Fibroblast of skin of left biceps (primary cell): ENCODE results near the gene ARMS2.

Experiments used
- DNase-seq, 2 experiments: peaks; one replicate each; pipeline ENCODE4 v3.0.0-alpha.2; 2013; ENCODE audit warnings: low read depth in 2 of 2

The ARMS2 gene

DNA sequence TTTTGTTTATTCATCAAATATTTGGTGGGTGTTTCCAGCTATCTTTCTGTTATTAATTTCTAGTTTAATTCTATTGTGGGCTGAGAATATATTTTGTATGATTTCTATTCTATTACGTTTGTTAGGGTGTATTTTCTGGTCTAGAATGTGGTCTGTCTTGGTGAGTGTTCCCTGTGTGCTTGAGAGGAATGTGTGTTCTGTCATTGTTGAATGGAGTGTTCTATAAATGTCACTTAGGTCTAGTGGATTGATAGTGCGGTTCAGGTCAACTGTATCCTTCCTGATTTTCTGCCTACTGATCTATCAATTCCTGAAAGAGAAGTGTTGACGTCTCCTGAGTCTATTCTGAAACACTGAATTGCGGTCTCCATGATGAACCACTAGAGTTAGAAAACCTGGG, 15.4 kb downstream of the ARMS2 start:
- DNase-seq = no peak

DNA sequence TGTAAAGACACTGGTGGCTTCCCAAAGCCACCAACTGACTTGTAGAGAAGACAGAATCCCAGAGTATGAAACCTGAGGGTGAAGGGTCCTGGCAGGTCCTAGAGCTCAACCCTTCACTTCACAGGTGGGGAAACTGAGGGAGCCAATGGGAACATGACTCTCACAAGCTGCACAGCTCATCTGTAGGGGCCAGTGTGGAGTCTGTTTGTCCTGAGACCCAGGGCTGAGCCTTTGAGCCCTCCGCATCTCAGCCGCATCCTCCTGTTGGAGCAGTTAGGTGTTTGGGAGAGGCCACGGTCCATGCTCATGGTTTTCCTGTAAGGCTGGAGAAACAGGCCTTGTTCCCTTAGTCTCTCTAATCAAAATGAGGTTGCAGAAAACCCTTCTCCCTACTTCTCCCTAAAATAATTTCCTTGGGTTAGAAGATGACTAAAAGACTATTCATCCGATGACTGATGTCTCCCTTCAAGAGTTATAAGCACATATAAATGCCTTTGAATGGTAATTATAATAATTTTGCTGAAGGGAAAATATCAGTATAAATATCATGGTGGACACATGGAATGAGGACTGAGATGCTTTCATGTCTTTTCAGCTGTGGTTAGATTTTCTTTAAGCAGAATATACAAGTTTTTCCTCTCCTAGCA, 17.2 kb downstream of the ARMS2 start:
- no peak for DNase-seq

DNA sequence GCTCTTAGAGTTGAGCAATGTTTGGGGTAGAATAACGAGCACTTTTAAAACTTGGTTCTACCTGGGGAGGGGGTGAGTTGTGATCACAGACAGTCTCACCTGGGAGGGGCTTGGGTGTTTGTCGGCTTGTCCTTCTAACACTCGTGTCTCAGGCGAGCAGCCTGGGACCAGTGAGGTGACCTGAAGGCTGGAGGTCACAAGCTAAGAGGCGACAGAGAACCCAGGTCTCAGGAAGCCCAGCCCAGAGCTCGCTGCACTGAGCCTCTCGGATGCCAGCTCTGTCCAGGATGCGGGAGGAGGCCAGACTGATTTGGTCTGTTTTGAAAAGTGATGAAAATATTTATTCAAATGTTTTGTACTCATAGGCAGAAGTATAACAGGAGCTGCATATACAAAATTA, 18.7 kb downstream of the ARMS2 start:
- no peak for DNase-seq

DNA sequence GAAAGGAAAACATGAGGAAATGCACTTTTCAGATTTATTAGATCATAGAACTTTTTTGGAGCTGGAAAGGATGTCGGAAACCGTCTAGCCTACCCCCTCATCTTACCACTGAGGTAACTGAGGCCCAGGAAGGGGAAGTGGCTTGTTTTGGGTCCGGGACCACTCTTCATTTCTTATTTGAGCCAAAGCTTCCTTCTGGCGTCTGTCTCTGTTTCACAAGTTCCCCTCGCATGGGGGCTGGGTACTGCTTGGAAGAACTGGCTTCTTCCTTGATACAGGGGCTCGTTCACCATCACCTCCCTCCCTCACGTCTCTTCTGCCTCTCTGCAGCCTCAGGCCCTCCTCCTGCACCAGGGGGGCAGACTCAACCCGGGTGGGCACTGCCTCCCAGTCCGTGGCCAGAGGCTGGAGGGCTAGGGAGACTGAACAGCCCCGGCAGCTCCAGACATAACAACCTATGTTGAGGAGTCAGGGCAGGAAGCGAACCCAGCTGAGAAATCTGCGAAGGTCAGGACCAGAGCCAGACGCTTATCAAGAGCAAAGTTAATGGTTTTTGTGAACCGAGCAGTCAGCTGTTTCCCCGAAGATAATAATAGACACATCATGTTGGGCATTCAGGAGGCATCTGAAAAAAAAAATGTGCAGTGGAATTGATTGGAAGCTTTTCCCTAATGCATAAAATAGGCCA, 19.8 kb downstream of the ARMS2 start:
- no peak for DNase-seq

DNA sequence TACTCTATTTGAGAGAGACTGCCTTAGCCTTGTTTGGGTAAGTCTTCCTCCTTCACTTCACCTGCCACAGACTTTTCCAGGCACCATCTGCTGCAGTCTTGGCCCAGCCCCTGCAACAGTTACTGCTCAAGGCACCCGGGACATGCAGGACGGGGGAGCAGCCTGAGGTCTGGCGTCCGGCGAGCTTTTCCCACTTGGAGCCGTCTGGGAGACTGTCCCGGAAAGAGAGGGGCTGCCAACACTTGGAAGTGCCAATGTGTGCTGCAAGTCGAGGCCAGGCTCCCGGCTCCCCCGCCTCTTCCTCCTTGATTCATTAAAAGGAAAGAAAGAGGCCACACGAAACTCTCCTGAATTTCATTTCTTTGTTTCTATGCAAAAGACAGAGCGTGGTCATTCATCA, 20.6 kb downstream of the ARMS2 start:
- DNase-seq = no peak

DNA sequence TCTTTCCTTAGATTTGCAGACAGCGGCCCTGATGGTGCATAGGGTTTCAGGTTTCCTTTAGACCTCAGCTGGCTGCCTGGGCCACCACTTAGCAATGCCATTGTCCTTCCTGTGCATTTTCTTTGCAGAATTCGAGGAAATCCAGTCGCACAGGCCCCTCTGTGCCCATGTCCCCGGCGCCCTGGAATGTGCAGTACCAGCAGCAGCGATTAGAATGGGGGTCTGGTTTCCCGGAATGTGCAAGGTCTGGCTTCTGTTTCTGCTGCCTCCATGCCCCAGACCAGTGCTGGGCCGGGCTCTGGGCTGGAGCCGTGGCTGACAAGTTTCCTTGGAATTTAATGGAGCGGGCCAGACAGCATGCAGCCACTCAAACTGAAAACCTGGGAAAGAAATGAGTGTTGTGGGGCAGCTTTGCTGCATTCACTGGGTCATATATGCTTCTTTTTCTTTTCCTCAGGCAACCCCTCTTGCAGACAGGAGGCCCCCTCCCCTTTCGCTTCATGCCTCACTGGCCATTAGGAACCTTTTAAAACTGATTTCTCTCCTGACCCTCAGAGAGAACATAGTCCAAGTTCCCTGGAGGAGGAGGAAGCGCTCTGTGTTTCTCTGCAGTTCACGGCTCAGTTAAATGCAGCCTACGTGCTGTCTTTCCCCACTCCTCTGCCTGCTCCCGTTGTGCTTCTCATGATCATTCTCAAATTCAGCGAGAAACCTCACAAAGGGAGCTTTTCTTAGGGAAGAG, 21.3 kb downstream of the ARMS2 start:
- no peak for DNase-seq

DNA sequence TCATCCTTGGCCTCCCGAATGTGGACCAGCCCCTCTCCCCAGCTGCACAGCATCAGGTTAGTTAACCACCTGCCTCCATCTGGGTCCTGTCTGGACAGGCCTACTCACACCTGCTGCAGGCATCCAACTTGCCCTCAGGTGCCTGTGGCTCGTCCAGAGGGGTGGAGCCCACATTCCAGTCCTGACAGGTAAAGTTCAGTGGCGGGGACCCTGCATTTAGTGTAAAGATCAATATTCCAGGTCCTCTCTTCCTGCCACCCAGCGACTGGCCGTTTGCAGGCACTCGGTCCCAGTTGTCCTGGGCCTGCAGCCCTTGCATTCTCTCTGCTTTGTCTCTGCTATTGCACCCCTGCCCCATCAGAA, 21.9 kb downstream of the ARMS2 start:
- no peak for DNase-seq

DNA sequence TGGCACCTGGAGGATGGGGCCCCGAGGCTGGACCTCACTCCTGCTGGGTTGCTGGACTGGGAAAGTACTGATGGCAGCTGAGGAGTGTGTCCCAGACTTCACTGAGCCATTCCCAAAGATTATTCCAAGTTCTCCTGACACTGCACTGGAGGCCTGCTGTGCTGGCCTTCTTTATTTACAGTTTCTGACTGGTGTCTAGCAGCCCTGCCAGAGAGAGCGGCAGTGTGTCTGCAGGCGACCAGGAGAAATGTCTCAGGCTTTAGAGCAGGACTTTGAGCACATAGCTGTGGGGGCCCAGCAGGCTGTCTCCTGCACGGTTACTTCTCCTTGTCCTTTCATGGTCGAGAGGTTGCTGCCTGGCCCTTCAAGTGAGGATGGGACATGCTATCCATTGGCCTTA, 23.0 kb downstream of the ARMS2 start:
- DNase-seq = no peak

DNA sequence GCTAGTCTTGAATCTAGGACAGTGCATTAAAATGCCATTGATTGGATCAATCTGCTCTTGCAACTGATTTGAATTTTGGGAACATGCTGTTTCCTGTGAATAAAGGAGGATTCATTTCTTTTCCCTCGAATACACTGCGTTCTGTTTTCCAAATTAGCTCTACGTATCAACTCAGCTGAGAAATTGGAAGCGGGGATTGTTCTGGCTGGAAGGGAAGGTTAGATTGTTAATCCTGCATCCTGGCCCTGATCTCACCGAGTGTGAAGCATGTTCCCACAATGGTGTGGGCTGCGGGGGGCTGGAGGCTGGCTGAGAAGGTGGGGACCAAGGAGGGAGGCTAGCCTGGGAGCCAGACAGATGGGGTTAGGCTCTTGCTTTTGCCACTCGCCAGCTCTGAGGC, 24.5 kb downstream of the ARMS2 start:
- no peak for DNase-seq

DNA sequence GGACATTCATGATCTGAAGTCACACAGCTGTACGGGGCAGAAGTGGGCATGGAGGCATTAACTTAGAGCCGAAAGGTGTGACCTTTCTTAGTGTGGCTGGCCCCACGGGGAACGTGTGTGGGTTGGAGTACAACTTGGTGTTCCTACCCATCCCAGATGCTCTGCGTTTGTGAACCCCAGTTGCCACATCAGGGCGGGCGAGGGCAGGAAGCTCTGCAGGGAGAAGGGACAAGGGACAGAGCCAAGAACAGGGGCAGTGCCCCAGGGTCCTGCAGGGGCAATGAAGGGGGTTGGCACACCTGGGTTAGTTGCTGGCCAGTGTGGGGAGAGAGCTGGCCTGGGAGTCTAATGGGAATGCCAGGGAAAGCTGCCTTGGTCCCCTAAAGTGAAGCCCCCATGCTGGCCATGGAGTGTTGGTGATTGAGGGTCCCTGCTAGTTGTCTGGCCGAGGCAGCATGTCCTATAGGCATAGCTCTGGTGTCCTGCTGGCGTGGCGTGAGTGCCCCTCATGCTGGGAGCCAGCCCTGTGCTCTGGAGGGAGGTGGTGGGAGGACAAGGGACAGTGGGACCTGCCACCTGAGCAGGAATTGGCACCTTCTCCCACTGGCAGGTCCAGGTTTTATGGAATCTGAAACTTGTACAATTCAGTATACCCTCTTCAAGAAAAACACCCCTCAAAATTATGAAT, 25.8 kb downstream of the ARMS2 start:
- DNase-seq = no peak

DNA sequence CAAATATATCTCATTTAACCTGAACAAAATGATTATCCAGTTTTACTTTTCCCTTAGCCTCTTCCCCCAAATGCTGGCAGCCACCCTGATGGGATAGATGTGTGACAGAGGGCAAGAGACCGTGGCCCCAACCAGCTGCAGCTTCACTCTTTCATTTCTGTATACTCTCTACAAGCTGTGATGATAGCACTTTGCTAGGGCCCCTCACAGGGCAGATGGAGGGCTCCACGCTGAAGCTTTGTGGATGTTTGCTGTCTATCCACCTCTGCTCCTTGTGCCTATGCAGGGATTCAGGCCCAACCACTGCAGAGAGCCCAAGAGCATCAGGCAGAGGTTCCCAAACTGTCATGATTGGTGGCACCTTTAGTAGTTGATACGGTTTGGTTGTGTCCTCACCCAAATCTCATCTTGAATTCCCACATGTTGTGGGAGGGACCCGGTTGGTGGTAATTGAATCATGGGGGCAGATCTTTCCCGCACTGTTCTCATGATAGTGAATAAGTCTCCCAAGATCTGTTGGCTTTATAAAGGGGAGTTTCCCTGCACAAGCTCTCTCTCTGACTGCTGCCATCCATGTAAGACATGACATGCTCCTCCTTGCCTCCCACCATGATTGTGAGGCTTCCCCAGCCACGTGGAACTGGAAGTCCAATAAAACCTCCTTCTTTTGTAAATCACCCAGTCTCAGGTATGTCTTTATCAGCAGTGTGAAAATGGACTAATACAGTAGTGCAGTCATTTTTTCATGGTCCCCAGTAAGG, 27.0 kb downstream of the ARMS2 start:
- no peak for DNase-seq

DNA sequence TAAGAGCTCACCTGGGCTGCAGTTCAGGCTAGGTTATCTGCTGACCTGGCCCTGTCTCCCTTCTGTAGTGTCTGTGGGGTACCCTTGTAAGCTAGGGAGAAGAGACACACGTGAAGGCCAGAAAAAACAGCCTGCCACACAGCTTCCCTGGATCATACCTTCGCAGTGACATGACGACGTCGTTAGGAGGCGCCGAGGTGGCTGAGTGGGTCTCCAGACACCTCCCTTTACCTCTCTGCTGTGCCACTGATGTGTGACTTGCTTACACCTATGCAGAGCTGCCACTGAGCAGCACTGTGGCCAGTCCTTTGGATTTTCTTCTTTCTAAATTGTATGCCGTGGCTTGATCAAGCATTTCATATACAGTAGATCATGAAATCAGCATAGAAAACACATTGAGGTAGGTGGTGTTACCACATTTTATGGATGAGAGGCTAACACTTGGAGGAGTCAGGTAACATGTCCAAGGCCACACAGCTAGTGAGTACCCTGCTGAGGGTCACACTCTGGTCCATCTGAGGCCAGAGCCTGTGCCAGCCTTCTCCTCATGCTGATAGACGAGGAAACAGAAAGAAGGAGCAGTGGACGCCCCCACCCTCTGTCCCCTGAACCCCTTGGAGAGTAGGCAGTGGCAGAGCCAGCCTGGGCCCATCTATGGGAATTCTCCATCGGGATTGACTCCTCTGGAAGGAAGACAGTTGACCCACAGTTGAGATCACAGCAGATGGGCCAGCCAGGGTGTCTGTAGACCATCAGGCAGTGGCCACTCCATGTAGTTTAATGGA, 30.0 kb downstream of the ARMS2 start:
- DNase-seq = no peak

DNA sequence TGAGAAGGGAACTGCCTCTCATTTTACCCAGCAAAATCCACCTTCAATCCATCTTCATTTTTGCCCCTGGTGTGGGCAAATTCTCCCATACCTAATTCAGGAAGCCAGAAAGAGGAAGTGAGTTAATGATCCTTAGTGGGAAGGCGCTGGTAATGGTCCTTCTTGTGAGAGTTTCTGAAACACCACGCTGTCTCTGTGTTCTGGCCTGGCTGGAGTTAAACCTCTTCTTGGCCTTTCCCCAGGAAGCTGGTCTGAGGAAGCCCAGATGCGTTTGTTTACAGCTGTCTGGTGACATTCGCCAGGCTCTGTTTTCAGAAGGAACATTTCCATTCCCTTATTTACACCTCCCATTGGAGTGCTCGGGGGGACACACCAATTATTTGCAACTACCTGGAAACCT, 31.2 kb downstream of the ARMS2 start:
- no peak for DNase-seq

DNA sequence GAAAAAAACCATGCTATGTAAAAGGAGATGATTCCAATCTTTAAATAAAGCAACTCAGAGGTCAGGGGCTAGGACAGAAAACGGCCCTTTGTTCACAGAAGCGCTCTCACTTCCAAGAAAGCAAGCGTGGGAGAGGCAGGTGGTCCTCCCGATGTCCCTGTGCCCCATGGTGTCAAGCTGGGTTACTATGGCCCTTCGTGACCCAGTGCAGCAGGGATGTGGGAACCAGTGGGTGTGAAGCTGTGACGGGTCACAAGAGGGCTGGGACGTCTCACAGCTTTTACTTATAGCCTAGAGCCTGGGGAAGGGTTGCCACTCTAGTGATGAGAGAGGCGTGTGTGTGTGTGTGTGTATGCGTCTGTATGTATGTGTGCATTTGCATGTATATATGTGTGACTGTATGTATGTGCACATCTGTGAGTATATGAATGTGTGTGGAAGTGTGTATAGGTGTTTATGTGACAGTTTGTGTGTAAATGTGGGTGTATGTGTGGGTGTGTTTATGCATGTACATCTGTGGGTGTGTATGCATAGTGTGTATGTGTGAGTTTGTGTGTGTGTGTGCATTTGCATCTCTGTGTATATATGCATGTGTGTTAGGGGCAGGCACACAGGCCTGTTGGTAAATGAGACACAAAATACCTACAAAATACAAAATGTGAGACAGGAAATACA, 32.1 kb downstream of the ARMS2 start:
- no peak for DNase-seq

DNA sequence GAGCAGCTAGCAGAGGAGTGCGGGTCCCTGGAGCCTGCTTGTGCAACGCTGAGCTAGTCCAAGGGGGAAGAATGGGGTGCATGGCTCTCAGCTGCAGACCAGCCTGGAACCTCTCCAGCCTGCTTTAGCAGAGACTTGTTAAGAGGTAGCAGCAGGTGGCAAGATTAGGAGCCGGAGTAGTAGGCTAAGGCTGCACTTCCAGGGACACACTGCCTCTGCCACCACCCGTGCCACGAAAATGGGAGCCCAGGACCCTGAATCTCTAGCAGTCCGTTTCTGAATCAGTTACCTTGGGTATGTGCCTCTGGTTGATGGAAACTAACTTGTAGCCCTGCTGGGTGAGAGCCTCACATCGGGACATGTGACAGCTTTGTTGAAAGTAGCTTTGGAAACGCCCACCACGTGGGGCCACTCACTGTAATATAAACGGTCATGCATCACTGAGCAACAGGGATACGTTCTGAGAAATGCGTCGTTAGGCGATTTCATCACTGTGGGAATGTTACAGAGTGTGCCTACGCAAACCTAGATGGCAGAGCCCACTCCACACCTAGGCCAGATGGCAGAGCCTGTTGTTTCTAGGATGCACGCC, 32.8 kb downstream of the ARMS2 start:
- DNase-seq = no peak

DNA sequence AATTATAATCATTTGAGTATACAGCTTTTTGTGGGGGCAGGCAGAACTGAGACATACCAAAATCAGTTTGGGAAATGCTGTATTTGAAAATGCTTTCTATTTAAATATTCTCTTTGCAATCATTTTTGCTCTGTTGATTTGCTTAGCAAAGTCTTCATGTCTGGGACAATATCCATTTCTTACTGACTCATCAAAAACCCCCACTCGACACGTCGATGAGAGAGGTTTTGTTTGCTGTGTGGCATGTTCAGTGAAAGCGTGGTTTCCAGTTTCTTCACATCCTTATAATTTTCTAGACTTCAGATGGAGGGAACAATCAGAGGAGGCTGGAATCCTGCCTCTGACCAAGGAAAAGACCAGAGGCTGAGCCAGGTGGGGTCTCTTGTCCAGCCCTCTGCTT, 35.8 kb downstream of the ARMS2 start:
- peak in 1 of 2 experiments; percentile 40 for DNase-seq

DNA sequence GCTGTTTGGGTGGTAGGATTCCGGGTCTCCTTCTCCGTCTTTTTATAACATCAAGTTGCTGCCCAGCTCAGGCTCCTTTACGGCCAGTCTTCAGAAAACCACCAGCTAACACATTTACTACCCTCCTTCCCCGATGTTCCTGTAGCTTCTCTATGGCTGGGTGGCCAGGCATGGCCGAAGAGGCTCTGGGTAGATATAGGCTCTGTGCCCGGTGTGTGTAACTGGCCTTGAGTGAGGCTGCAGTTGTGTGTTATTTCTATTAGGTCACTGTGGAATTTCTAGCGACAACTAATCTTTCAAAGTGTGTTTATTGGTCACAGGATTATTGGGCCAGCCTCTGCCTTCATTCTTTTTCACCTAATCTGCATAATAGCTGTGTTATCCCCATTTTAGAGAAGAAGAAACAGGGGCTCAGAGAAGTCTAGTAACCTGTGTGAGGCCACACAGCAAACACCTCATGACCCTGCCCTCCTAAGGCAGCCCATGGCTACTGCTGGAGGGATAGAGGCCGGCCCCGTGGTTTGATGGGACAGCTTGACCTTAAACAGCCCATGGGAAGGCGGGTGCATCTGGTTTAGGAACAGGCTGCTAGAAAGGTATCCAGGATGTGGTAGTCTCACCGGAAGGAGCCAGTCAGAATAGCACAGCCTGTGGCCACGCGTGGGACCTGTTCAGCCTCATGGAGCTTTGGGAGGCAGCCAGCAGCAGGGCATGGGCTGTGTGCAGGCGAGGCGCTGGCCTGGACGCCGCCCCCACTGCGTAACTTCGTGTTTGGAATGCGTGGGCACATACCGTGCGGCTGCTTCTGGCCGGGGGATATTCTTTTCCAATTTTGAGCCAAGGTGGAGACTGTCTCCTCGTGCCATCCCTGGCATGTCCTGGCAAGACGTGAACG, 36.6 kb downstream of the ARMS2 start:
- DNase-seq = no peak

DNA sequence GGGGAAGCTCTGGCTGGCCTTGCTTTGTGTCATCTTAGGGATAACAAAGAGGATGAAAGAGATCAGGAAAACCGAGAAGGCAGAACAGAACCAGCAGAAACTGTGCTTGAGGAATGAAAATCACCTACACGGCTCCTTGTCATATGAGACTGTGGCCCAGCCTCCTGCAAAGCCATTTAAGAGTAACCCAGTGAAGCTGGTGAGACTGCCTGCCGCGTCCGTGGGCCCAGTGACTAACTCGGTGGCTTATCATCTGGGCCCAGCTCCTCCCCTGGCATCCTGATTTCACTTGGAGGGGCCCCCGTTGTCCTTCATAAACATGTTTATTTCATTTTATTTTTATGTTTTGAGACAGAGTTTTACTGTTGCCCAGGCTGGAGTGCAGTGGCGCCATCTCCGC, 37.6 kb downstream of the ARMS2 start:
- DNase-seq = no peak

DNA sequence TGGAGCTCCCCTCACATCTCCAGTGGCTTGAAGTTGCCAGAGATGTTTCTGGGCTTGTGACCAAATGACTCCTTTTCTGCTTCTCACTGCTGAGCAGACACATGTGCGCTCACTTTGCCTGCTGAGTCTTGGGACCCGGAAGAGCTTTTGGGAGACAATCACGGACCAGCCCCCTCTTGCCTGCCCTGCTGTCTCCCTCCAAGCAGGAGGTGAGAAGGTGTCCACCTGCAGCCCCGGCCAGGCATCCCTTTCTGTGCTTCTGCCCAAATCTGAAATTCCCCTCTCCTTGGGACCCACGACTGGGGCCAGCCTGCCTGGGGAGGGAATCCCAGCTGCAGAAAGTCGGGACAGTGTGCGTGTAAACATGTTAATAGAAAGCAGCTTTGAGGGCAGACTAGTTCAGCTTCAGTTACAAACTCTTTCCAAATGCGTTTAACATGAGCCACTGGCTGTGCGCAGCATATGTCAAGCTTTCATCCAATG, 38.6 kb downstream of the ARMS2 start:
- peak in 1 of 2 experiments; percentile 36 for DNase-seq
